Aorta (tissue), 5 donors: Measurements from ENCODE around the gene SMIM12. TPM values are rescaled to one million over a fixed set of nuclear protein-coding genes. Genes with fewer than 3 reads are reported as not detected.
A peak's percentile ranks its signal among the peaks of the same experiment; 100 is the strongest.
"Not testable (repeated sequence)": the region's sequence is repeated elsewhere in the genome, so short reads cannot be mapped to it uniquely, and the experiment has no call there.

Experiments used
- ATAC-seq: fragments of 200-7000 bp; cut with Tn5 transposase; one replicate; pipeline ENCODE4 v1.9.1; 2022; ENCODE audit warnings: moderate library complexity; ENCODE audit not compliant: low FRiP score
- DNase-seq, 2 donors: peaks; one replicate each; pipeline ENCODE4 v3.0.0-alpha.2; 2020
- H3K27ac ChIP-seq, 2 donors: one replicate each; pipeline ENCODE4 v1.5.1; 2013; ENCODE audit warnings: low read length in 2 of 2, mild to moderate bottlenecking in 2 of 2, moderate library complexity in 2 of 2, control low read depth in 1 of 2, inconsistent platforms in 1 of 2, low read depth in 1 of 2
- H3K27me3 ChIP-seq, 2 donors: one replicate each; pipeline ENCODE4 v1.6.1; 2013; ENCODE audit warnings: control low read depth in 1 of 2, low read length in 1 of 2, mild to moderate bottlenecking in 1 of 2, moderate library complexity in 1 of 2; ENCODE audit not compliant: insufficient read depth in 2 of 2, control insufficient read depth in 1 of 2
- H3K36me3 ChIP-seq, 2 donors: one replicate each; pipeline ENCODE4 v1.6.1; 2013; ENCODE audit warnings: control low read depth in 1 of 2, low read length in 1 of 2, mild to moderate bottlenecking in 1 of 2; ENCODE audit not compliant: insufficient read depth in 2 of 2, control insufficient read depth in 1 of 2
- H3K4me1 ChIP-seq, 2 donors: one replicate each; pipeline ENCODE4 v1.6.1; 2013; ENCODE audit warnings: low read length in 2 of 2, control low read depth in 1 of 2, mild to moderate bottlenecking in 1 of 2, moderate library complexity in 1 of 2; ENCODE audit not compliant: insufficient read depth in 2 of 2, control insufficient read depth in 1 of 2
- H3K4me3 ChIP-seq, 2 donors: one replicate each; pipeline ENCODE4 v1.5.1; 2013; ENCODE audit warnings: low read length in 2 of 2, control low read depth in 1 of 2, mild to moderate bottlenecking in 1 of 2
- H3K9me3 ChIP-seq: one replicate; pipeline ENCODE4 v1.6.1; 2013; ENCODE audit warnings: mild to moderate bottlenecking, low read length; ENCODE audit not compliant: control insufficient read depth
- WGBS, 2 donors: extraction: QIAGEN DNeasy Blood & Tissue Kit; methylation state at CpG; one replicate each; pipeline ENCODE4 v1.1.7; 2013; 5-methylcytosine and 5-hydroxymethylcytosine counted together
- intact Hi-C, 2 donors: fragments of 100-400 bp; cut with DNase I; formaldehyde crosslinking; loops; one replicate each; pipeline versions ENCODE4 v1.14.2 to v1.15.0; 2022
- polyA plus RNA-seq, 2 donors: library from polyadenylated mRNA; stranded (reverse); fragments of 200-250 nt; gene quantifications; one replicate each; pipeline ENCODE4 v1.2.3, GENCODE V29; 2013
- total RNA-seq, 2 donors: library from RNA; stranded (reverse); fragmentation: NEBNext Ultra II Directional; extraction: Animal tissue kit (Norgen Biotek cat#: 25700); gene quantifications; one replicate each; pipeline ENCODE4 v1.2.1, GENCODE V29; 2021
- donor health status: healthy with polysubstance abuse.
- donor health status: Bipolar disorder and iron deficiency.
- donor health status: DM: no; HTN: no; CAD: no.
- donor health status: DM: no; HTN: no; CAD: no.
- donor health status: DM: yes; HTN: yes; CAD: no.

SMIM12 gene
- total and polyA plus RNA-seq, 4 donors = 38.1 to 58.8 (median 42.4) TPM

DNA sequence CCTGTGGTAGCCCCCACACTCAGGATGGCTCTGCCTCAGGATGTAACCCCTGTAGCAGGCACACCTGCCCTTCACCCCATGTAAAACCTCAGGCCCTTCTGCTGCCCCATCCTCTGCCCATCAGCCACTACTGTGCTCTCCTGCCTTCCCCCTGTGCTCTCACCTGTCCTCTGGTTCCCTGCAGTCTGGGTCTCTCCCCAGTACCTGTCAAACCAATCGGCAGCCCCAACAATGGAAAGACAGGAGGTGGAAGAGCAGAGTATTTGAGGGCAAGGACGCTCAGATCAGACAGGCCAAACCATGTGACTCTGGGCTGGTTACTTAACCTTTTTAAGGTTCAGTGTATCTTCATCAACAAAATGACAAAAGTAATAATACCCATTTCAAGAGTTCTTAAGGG is 30.9 kb downstream of the SMIM12 start:
- Histone ChIP-seq H3K27me3 (no peaks in the 10 kb centered on the region), H3K4me1 (peaks cover 4 to 5% of the 10 kb centered on the region in 2 donors), H3K9me3 (no peaks in the 10 kb centered on the region), H3K4me3 (no peak overlapping the region), H3K36me3 (no peaks in the 10 kb centered on the region), H3K27ac (peak overlapping the region in 1 of 2 donors; percentile 1)
- ATAC-seq (no peak), DNase-seq (no peak)
- 63 to 68% methylated on average over 2 of the region's 2 CpGs for WGBS, 2 donors
- intact Hi-C loops = no loop called here

DNA sequence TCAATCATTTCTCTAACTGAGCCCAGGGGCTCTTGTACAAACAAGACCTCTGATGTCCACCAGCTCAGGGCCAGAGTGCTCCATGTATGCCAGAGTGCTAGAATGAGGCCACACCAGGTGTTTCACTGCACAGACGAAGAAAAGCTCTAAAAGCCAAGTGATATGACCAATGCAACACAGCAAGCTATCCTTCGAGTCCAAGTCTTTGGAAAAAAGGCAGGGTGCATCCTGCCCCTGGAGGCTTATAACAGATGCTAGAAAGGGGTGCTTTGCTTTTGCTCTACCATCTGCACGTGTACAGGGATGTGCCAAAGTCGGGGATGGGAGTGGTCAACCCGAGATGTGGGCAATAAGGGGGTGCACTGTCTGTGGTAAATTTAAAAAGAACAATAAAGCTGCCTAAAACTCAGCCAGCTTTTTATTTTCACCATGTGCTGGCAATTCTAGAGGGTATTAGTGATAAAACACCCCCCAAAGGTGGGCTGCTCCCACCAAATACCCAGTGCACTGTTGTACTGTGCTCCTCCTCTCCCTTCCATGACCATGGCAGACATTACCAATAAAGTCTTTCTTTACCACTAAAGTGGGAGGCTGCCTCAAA is 32.1 kb downstream of the SMIM12 start:
- 72 to 78% methylated on average over 5 of the region's 5 CpGs for WGBS, 2 donors
- intact Hi-C loops = no loop called here
- Histone ChIP-seq H3K27ac (no peak overlapping the region), H3K4me1 (peaks cover 4 to 5% of the 10 kb centered on the region in 2 donors), H3K27me3 (no peaks in the 10 kb centered on the region), H3K4me3 (no peak overlapping the region), H3K36me3 (no peaks in the 10 kb centered on the region), H3K9me3 (no peaks in the 10 kb centered on the region)
- no peak for ATAC-seq
- no peak for DNase-seq

DNA sequence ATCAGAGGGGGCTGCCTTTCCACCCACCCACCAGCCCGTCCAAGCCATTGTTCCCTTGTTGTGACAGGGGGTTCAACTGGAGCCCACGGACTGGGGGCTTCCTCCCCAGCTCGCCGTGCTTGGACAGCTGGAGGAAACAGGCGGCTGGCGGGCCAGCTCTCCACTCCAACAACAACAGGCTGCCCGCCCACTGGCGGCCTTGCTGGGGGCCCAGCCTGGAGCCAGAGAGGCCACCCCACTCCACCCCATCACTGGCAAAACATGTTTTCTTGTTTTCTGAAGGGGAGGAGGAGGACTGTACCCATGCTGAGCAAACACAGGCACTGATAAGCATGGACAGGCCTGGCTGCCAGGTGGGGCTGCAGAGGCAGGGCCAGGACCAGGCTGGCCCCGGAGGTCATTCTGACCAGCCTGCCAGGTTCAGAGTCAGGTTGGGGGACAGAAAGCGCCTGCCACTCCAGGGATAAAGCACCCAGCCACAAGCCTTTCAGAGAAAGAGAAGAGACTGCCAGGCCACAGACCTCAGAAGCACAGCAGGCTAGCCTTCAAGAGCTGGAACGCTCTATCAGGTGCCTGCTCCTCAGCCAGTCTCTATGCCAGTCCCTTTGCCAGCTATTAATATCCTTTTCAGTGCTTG is 34.0 kb downstream of the SMIM12 start:
- WGBS, 2 donors = 1 to 6% methylated on average over 11 of the region's 11 CpGs
- Histone ChIP-seq H3K36me3 (no peaks in the 10 kb centered on the region), H3K27ac (peak overlapping the region; percentile 60 to 68), H3K4me3 (no peak overlapping the region), H3K27me3 (no peaks in the 10 kb centered on the region), H3K9me3 (no peaks in the 10 kb centered on the region), H3K4me1 (peaks cover 4 to 5% of the 10 kb centered on the region in 2 donors)
- ATAC-seq = peak; percentile 87
- no peak for DNase-seq
- intact Hi-C loops = no loop called here

DNA sequence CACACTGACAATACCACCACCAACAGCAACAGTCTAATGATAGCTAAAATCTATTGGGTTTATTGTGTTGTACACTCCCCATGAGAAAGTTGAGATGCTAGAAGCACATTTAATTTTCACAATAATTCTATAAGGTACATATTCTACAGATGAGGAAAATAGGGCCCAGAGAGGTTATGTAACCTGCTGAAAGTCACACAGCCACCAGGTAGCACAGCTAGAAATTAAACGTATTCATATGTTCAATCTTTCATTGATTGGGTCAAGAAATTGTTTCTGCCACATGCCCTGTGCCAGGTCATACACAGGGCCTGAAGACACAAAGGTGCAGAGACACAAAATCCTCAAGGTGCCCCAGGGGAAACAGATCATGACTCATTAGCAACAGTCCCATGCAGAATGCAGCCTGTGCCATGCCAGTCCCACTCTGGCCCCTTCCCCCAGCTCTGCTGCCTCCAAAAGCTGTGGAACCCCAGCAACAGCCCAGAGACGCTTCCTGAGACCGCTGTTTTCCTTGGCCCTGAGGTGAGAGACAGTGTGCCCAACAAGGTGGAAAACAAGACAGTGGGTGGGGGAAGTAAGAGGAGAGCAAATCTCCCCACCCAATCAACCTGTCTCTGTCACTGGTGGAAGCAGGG is 34.6 kb downstream of the SMIM12 start:
- 22 to 25% methylated on average over 3 of the region's 3 CpGs for WGBS, 2 donors
- no peaks in the 10 kb centered on the region for H3K27me3 ChIP-seq
- DNase-seq (no peak), ATAC-seq (peak; percentile 12)
- no peak overlapping the region for H3K4me3 ChIP-seq
- H3K4me1 ChIP-seq = peaks cover 2 to 5% of the 10 kb centered on the region in 2 donors
- no peaks in the 10 kb centered on the region for H3K36me3 ChIP-seq
- peak overlapping the region; percentile 60 to 68 for H3K27ac ChIP-seq
- no peaks in the 10 kb centered on the region for H3K9me3 ChIP-seq
- intact Hi-C loops = no loop called here

DNA sequence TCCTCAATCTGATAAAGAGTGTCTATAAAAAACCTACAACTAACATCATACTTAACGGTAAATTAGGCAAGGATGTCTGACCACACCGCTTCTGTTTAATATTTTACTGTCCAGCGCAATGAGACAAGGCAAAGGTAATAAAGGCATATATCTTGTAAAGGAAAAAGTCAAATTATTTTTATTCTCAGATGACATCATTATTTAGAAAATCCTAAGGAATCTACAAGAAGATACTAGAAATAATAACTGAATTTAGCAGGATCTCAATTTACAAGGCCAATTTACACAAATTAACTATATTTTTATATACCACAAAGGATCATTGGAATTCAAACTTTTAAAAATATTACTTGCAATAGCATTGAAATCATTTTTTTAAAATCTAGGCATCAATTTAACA is 37.3 kb downstream of the SMIM12 start:
- H3K4me1 ChIP-seq = peaks cover 0 to 3% of the 10 kb centered on the region in 2 donors
- H3K4me3 ChIP-seq = no peak overlapping the region
- no peaks in the 10 kb centered on the region for H3K27me3 ChIP-seq
- intact Hi-C loops = no loop called here
- no peaks in the 10 kb centered on the region for H3K9me3 ChIP-seq
- DNase-seq = no peak
- H3K36me3 ChIP-seq = no peaks in the 10 kb centered on the region
- 66 to 67% methylated on average over 3 of the region's 3 CpGs for WGBS, 2 donors
- ATAC-seq = no peak
- H3K27ac ChIP-seq = no peak overlapping the region

DNA sequence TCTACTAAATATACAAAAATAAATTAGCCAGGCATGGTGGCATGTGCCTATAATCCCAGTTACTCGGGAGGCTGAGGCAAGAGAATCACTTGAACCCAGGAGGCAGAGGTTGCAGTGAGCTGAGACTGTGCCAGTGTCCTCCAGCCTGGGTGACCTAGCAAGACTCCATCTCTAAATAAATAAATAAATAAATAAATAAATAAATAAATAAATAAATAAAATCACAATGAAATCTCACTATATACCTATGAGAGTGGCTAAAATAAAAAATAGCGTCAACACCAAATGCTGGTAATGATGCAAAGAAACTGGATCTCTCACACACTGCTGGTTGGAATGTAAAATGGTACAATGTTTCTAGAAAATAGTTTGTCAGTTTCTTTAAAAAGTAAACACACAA is 40.7 kb downstream of the SMIM12 start:
- H3K27ac ChIP-seq, H3K4me1 ChIP-seq, DNase-seq, ATAC-seq, H3K9me3 ChIP-seq, intact Hi-C loops, H3K4me3 ChIP-seq, H3K27me3 ChIP-seq, H3K36me3 ChIP-seq: not testable (repeated sequence)
- 95 to 97% methylated on average over 2 of the region's 2 CpGs for WGBS, 2 donors

DNA sequence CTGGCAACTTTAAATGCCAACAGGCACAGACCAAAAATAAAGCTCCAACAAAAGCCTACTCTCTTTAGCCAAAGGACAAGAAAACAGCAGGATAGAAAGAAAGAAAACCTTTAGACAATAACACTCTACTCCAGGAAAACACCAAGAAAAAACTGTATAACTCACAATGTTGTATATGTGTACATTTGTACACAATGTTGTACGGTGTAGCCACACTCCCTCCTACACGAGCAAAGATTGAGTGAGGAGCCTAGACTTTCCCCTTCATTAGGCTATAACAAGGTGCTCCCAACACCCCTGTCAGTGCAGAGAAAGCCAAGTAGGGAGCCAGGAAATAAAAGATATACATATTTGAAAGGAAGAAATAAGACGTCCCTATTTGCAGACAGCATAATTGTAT is 42.8 kb downstream of the SMIM12 start:
- Histone ChIP-seq H3K4me1 (no peaks in the 10 kb centered on the region), H3K9me3 (no peaks in the 10 kb centered on the region), H3K4me3 (no peak overlapping the region), H3K27me3 (no peaks in the 10 kb centered on the region), H3K27ac (peak overlapping the region; percentile 54 to 95), H3K36me3 (no peaks in the 10 kb centered on the region)
- intact Hi-C loops = no loop called here
- DNase-seq = no peak
- no peak for ATAC-seq
- WGBS, 2 donors = 7 to 18% methylated on average over 3 of the region's 3 CpGs

DNA sequence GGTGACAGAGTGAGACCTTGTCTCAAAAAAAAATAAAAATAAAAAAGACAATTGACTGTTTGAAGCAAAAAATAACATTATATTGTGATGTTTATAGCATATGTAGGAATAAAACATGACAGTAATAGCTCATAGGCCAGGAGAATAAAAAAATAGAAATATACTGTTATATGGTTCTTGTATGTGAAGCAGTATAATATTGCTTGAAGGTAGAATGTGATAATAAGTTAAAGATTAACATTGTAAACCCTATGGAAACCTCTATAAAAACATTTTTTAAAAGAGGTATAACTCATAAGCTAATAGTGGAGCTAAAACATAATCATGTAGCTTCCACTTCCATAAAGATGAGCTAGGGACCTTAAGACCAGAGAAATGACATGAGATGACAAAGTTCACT is 43.2 kb downstream of the SMIM12 start:
- H3K4me3 ChIP-seq = no peak overlapping the region
- H3K36me3 ChIP-seq = no peaks in the 10 kb centered on the region
- ATAC-seq = no peak
- no peaks in the 10 kb centered on the region for H3K27me3 ChIP-seq
- peak overlapping the region; percentile 36 to 95 for H3K27ac ChIP-seq
- intact Hi-C loops = no loop called here
- no peaks in the 10 kb centered on the region for H3K4me1 ChIP-seq
- H3K9me3 ChIP-seq = no peaks in the 10 kb centered on the region
- DNase-seq = no peak

DNA sequence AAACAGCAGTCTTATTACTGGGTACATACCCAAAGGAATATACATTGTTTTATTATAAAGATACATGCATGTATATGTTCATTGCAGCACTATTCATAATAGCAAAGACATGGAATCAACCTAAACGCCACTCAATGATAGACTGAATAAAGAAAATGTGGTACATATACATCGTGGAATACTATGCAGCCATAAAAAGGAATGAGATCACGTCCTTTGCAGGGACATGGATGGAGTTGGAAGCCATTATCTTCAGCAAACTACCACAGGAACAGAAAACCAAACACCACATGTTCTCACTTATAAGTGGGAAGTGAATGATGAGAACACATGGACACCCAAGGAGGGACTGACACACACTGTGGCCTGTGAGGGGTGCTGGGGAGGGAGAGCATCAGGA is 48.8 kb downstream of the SMIM12 start:
- ATAC-seq, intact Hi-C loops, DNase-seq, H3K4me3 ChIP-seq, H3K36me3 ChIP-seq, H3K27me3 ChIP-seq, H3K27ac ChIP-seq, H3K4me1 ChIP-seq, H3K9me3 ChIP-seq: not testable (repeated sequence)
- WGBS, 2 donors = 95 to 98% methylated on average over 3 of the region's 3 CpGs
